Measurements from ENCODE around the gene EXOC2.

EXOC2 gene

DNA sequence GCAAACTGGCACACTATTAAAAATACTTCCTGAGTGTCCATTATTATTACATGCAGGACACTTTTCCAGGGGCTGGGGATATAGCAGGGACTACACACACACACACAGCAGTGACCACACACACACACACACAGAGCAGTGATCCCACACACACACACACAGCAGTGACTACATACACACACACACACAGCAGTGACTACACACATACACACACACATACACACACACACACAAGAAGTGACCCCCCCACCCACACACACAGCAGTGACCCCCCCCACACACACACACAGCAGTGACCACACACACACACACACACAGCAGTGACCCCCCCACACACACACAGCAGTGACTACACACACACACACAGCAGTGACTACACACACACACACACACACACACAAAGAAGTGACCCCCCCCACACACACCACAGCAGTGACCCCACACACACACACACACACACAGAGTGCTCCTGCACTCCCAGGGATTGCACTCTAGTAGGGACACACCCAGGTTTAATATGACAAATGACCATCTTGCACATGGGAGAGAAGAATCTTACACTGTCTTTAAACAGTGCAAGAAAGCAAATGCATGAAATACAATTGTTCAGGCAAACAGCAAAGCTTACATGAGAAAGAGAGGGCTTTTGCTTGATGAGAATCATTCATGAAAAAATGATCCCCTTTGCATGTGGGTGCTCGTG, 185.9 kb downstream of the EXOC2 start:
- TF ChIP-seq ZC3H10 (CRISPR knock-in tag; IDR thresholded peaks at IDR 0.05) = no peak
- no peak for TF ChIP-seq OSR1 (CRISPR knock-in tag; IDR thresholded peaks at IDR 0.05)
- TF ChIP-seq GLIS3 (CRISPR knock-in tag; IDR thresholded peaks at IDR 0.05) = no peak
- no peak for TF ChIP-seq PPARA (CRISPR knock-in tag; IDR thresholded peaks at IDR 0.05; ENCODE audit: borderline replicate concordance)
- no peak for TF ChIP-seq CSRNP3 (CRISPR knock-in tag; IDR thresholded peaks at IDR 0.05)
- no peak for TF ChIP-seq TOX (CRISPR knock-in tag; IDR thresholded peaks at IDR 0.05; ENCODE audit: borderline replicate concordance)
- TF ChIP-seq CREB5 (CRISPR knock-in tag; IDR thresholded peaks at IDR 0.05; ENCODE audit: low read depth) = no peak
- no peak for TF ChIP-seq ZNF565 (CRISPR knock-in tag; conservative IDR thresholded peaks at IDR 0.05; ENCODE audit: low read depth)
- no peak for TF ChIP-seq ARNTL (CRISPR knock-in tag; IDR thresholded peaks at IDR 0.05; ENCODE audit: borderline replicate concordance, low read depth)
- TF ChIP-seq, protein P1, sequence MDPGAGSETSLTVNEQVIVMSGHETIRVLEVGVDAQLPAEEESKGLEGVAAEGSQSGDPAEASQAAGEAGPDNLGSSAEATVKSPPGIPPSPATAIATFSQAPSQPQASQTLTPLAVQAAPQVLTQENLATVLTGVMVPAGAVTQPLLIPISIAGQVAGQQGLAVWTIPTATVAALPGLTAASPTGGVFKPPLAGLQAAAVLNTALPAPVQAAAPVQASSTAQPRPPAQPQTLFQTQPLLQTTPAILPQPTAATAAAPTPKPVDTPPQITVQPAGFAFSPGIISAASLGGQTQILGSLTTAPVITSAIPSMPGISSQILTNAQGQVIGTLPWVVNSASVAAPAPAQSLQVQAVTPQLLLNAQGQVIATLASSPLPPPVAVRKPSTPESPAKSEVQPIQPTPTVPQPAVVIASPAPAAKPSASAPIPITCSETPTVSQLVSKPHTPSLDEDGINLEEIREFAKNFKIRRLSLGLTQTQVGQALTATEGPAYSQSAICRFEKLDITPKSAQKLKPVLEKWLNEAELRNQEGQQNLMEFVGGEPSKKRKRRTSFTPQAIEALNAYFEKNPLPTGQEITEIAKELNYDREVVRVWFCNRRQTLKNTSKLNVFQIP (CRISPR knock-in tag; IDR thresholded peaks at IDR 0.05; ENCODE audit: borderline replicate concordance, low read depth) = no peak
- TF ChIP-seq, protein P2, sequence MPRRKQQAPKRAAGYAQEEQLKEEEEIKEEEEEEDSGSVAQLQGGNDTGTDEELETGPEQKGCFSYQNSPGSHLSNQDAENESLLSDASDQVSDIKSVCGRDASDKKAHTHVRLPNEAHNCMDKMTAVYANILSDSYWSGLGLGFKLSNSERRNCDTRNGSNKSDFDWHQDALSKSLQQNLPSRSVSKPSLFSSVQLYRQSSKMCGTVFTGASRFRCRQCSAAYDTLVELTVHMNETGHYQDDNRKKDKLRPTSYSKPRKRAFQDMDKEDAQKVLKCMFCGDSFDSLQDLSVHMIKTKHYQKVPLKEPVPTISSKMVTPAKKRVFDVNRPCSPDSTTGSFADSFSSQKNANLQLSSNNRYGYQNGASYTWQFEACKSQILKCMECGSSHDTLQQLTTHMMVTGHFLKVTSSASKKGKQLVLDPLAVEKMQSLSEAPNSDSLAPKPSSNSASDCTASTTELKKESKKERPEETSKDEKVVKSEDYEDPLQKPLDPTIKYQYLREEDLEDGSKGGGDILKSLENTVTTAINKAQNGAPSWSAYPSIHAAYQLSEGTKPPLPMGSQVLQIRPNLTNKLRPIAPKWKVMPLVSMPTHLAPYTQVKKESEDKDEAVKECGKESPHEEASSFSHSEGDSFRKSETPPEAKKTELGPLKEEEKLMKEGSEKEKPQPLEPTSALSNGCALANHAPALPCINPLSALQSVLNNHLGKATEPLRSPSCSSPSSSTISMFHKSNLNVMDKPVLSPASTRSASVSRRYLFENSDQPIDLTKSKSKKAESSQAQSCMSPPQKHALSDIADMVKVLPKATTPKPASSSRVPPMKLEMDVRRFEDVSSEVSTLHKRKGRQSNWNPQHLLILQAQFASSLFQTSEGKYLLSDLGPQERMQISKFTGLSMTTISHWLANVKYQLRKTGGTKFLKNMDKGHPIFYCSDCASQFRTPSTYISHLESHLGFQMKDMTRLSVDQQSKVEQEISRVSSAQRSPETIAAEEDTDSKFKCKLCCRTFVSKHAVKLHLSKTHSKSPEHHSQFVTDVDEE (CRISPR knock-in tag; IDR thresholded peaks at IDR 0.05) = no peak
- no peak for TF ChIP-seq TCF4 (CRISPR knock-in tag; IDR thresholded peaks at IDR 0.05; ENCODE audit: borderline replicate concordance)
- TF ChIP-seq ZNF8 (CRISPR knock-in tag; IDR thresholded peaks at IDR 0.05) = no peak
- TF ChIP-seq ESRRG (CRISPR knock-in tag; IDR thresholded peaks at IDR 0.05) = no peak
- TF ChIP-seq ISL1 (CRISPR knock-in tag; IDR thresholded peaks at IDR 0.05) = no peak
- TF ChIP-seq ZNF70 (CRISPR knock-in tag; IDR thresholded peaks at IDR 0.05) = no peak
- TF ChIP-seq ZFP3 (CRISPR knock-in tag; IDR thresholded peaks at IDR 0.05) = no peak

GRCh38 chr6:506508-506907, 186.4 kb downstream of the EXOC2 start:
- ATAC-seq = no peak
- TF ChIP-seq ZFP3 (CRISPR knock-in tag; IDR thresholded peaks at IDR 0.05) = no peak
- TF ChIP-seq, protein P2 (CRISPR knock-in tag; IDR thresholded peaks at IDR 0.05) = no peak
- no peak for TF ChIP-seq CSRNP3 (CRISPR knock-in tag; IDR thresholded peaks at IDR 0.05)

More for the DNA sequence above, 185.9 kb downstream of the EXOC2 start:
- no peak for ATAC-seq

All from SK-N-SH treated with all-trans-retinoic acid at 6 μM for 48 hours (cell line).